NCI-H1092 treated with DMSO at 0.1 percent for 48 hours (cell line): Measurements from ENCODE around the gene PEAK1.
"Not testable (repeated sequence)": the region's sequence is repeated elsewhere in the genome, so short reads cannot be mapped to it uniquely, and the experiment has no call there.

Experiments
- DNase-seq: peaks from one replicate; lab custom pipeline; 2025; lab: John Stamatoyannopoulos, UW

Gene PEAK1

GRCh38 chr15:77221708-77222107 is 198.2 kb downstream of the PEAK1 start:
- DNase-seq, result no peak

- DNase-seq, result no peak
Observed at GRCh38 chr15:77221174-77221573, 198.7 kb downstream of the PEAK1 start.

GRCh38 chr15:77219841-77220240 is 200.1 kb downstream of the PEAK1 start:
- DNase-seq, result no peak

GRCh38 chr15:77209221-77209620 is 210.7 kb downstream of the PEAK1 start:
- DNase-seq, result no peak

GRCh38 chr15:77208241-77208640 is 211.7 kb downstream of the PEAK1 start:
- no peak for DNase-seq

GRCh38 chr15:77201665-77202064 is 218.2 kb downstream of the PEAK1 start:
- DNase-seq, result no peak

- no peak for DNase-seq
Observed at GRCh38 chr15:77196381-77196780, 223.5 kb downstream of the PEAK1 start.

GRCh38 chr15:77195586-77195985 is 224.3 kb downstream of the PEAK1 start:
- DNase-seq, result no peak

GRCh38 chr15:77192451-77192850 is 227.5 kb downstream of the PEAK1 start:
- DNase-seq, result no peak

- DNase-seq, result no peak
Observed at GRCh38 chr15:77191230-77191834, 228.6 kb downstream of the PEAK1 start.

GRCh38 chr15:77187751-77188464 is 232.0 kb downstream of the PEAK1 start:
- no peak for DNase-seq

- DNase-seq, result no peak
Observed at GRCh38 chr15:77186594-77187011, 233.3 kb downstream of the PEAK1 start.

- DNase-seq, result no peak
Observed at GRCh38 chr15:77185242-77185785, 234.6 kb downstream of the PEAK1 start.

GRCh38 chr15:77184352-77184751 is 235.6 kb downstream of the PEAK1 start:
- DNase-seq, result not testable (repeated sequence)

- DNase-seq, result no peak
Observed at GRCh38 chr15:77183066-77183465, 236.8 kb downstream of the PEAK1 start.

- DNase-seq, result no peak
Observed at GRCh38 chr15:77181305-77182074, 238.4 kb downstream of the PEAK1 start.

- no peak for DNase-seq
Observed at GRCh38 chr15:77180757-77181156, 239.1 kb downstream of the PEAK1 start.

- DNase-seq, result no peak
Observed at GRCh38 chr15:77180270-77180669, 239.6 kb downstream of the PEAK1 start.

GRCh38 chr15:77179541-77179998 is 240.3 kb downstream of the PEAK1 start:
- DNase-seq, result no peak

- DNase-seq, result no peak
Observed at GRCh38 chr15:77178411-77178810, 241.5 kb downstream of the PEAK1 start.

- DNase-seq, result not testable (repeated sequence)
Observed at GRCh38 chr15:77176148-77176547, 243.8 kb downstream of the PEAK1 start.

GRCh38 chr15:77173487-77173886 is 246.4 kb downstream of the PEAK1 start:
- no peak for DNase-seq
